Measurements from ENCODE around the gene GAA. TPM values are rescaled to one million over a fixed set of nuclear protein-coding genes. Genes with fewer than 3 reads are reported as not detected.

The GAA gene
- polyA plus RNA-seq, 1 of the 3 experiments (the other 2 are of a cell fraction) = 27.3 TPM

- no peaks in the 10 kb centered on the region for H3F3A ChIP-seq (replicated peaks; ENCODE audit: insufficient read depth)
- peaks cover 0 to 3% of the 10 kb centered on the region in 2 experiments for H3K36me3 ChIP-seq (replicated peaks in 1 of 2; ENCODE audit: control insufficient read depth in 1 of 2, insufficient read depth in 2 of 2, low read length in 1 of 2)
- H3K27ac ChIP-seq (ENCODE audit: low read depth in 2 of 2, low read length in 1 of 2) = no peak overlapping the region
- peak overlapping the region; percentile 91 to 95 for H3K4me3 ChIP-seq (ENCODE audit: low read depth in 2 of 2, low read length in 1 of 2)
- H3K4me1 ChIP-seq (ENCODE audit: control insufficient read depth in 1 of 2, insufficient read depth in 2 of 2, low read depth in 1 of 2, low read length in 1 of 2) = peaks cover 6 to 23% of the 10 kb centered on the region in 2 experiments; a peak in 3 of 4 replicates
- no peaks in the 10 kb centered on the region for H4K20me1 ChIP-seq (ENCODE audit: insufficient read depth)
- no peak overlapping the region for H2AFZ ChIP-seq (ENCODE audit: low read depth)
- no peak for DNase-seq
- ChIA-PET POLR2A (interaction anchor here (0.5 to 0.8 kb wide), 2 partner anchors 22 to 259 kb away, joined by 3 read pairs; no protein-coding TSS in a partner anchor), CTCF (interaction anchor here (1.3 to 4.0 kb wide), 4 partner anchors 17 to 41 kb away, joined by 4 to 55 read pairs (median 25); partner anchors contain the start of gene EIF4A3)
- H3K9me2 ChIP-seq = no peaks in the 10 kb centered on the region
- peaks cover 8% of the 10 kb centered on the region for H3K79me2 ChIP-seq (ENCODE audit: insufficient read depth)
- H3K4me2 ChIP-seq = peak overlapping the region; percentile 96
- H3K27me3 ChIP-seq (ENCODE audit: insufficient read depth) = no peaks in the 10 kb centered on the region
- peak overlapping the region; percentile 80; the same call in 1 of the 2 replicates for H3K9ac ChIP-seq
- WGBS (ENCODE audit: low lambda C conversion rate) = 93% methylated on average over 15 of the region's 15 CpGs
- TF ChIP-seq GABPA (IDR thresholded peaks at IDR 0.05; ENCODE audit: low read depth) = no peak
- no peak for TF ChIP-seq USF1 (IDR thresholded peaks at IDR 0.05; ENCODE audit: borderline replicate concordance, low read depth)
- TF ChIP-seq GATA2 (CRISPR knock-in tag; IDR thresholded peaks at IDR 0.05) = no peak
- TF ChIP-seq CTCF (IDR thresholded peaks at IDR 0.05) = no peak
- TF ChIP-seq EP300 (IDR thresholded peaks at IDR 0.05; ENCODE audit: borderline replicate concordance in 1 of 2, low read depth in 1 of 2, low read length in 1 of 2) = no peak
- TF ChIP-seq USF2 (IDR thresholded peaks at IDR 0.05; ENCODE audit: borderline replicate concordance, low read depth, low read length) = no peak
- no peak for TF ChIP-seq SMC3 (IDR thresholded peaks at IDR 0.05; ENCODE audit: low read depth, low read length)
- no peak for TF ChIP-seq CHD2 (IDR thresholded peaks at IDR 0.05; ENCODE audit: low read length, partially characterized antibody)
- no peak for TF ChIP-seq TEAD4 (IDR thresholded peaks at IDR 0.05; ENCODE audit: borderline replicate concordance, insufficient read depth)
- TF ChIP-seq NFIC (IDR thresholded peaks at IDR 0.05; ENCODE audit: borderline replicate concordance) = no peak
- TF ChIP-seq RCOR1 (IDR thresholded peaks at IDR 0.05; ENCODE audit: low read length) = no peak
- no peak for TF ChIP-seq TCF12 (IDR thresholded peaks at IDR 0.05)
- H3K9me3 ChIP-seq = no peaks in the 10 kb centered on the region
Measured at GRCh38 chr17:80102664-80103448, 1.5 kb downstream of the GAA start.
